HG03575 (cell line): ENCODE results near the gene CDKN1C.

ENCODE experiments used
- ATAC-seq: cut with Tn5 transposase; IDR thresholded peaks from one replicate; pipeline ENCODE4 v1.9.1; 2021; ENCODE audit not compliant: unreplicated experiment, insufficient number of reproducible peaks, low FRiP score; ENCODE audit errors: extremely low read depth

Gene CDKN1C

DNA sequence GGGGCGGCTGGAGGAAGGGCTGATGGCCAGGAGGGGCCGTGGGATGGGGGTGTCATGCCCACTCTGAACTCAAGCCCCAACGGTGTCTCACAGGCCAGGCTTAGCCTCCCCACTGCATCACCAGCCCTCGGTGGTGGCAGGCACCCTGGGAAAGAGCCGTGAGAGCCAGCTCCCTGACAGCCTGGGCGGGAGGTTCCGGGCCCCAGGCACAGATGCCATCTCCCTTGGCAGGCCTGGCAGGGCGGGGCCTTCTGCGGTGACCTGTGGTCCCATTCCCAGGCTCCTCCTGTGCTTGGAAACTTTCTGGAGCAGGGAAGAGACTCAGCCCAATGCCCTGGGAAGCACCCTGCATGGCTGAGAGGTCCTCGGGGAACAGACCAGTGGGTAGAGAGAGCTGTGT, 38.8 kb upstream of the CDKN1C start:
- ATAC-seq, result no peak

DNA sequence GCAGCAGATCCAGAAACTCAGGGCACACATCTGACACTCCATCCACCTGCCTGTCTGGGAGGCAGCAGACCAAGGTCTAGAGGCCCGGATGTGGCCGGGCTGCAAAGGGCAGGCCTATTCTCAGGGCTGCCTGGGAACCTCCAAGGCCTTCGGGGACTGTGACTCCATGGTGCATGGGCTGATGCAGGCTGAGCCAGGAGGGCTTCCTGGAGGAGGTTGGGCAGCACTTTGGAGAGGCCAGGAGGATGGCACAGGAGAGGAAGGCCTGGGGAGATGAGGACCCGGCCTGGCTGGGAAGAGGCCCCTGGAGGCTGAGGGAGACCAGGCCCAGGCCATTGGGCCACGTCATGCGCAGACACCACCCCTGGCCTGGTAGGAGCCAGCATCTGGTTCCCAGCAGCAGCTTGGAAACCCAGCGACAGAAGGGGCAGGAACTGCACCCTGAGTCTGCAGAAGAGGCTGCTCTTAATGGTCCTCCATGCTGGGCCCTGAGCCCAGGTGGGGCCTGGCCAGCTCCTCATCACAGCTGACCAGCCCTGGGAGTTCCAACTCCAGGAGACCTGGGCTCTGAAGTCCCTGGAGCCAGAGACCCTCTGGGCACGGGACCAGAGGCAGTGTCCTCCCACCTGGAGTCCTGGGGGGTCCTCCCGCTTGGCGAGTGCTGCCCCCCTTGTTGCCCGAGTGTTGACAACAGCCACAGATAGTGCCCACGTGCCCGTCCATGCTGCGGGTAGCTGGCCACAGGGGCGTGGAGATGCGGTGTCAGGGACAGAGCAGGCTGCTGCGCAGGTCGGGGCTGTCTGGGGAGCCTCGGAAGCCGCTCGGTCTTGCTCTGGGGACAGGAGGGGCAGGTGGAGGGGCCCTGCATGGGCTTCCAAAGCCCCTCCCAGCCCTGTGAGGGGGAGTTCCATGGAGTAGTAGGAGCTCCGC, 38.1 kb upstream of the CDKN1C start:
- no peak for ATAC-seq

DNA sequence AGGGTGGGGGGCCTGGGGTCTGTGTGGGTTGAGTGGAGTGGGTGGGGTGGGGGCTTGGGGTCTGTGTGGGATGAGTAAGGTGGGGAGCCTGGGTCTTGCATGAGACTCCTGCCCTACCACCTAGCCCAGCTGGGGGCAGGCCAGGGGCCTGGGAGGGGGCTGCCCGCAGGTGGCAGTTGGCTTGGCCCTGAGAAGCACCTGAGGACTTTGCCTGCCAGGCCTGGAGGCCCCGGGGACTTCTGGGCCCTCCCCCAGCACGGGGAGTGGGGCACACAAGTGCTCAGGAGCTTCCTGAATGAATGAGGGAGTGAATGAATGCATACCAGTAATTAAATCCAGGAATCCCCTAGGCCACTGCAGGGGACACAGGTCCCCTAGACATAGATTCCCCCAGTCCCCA, 37.1 kb upstream of the CDKN1C start:
- no peak for ATAC-seq

DNA sequence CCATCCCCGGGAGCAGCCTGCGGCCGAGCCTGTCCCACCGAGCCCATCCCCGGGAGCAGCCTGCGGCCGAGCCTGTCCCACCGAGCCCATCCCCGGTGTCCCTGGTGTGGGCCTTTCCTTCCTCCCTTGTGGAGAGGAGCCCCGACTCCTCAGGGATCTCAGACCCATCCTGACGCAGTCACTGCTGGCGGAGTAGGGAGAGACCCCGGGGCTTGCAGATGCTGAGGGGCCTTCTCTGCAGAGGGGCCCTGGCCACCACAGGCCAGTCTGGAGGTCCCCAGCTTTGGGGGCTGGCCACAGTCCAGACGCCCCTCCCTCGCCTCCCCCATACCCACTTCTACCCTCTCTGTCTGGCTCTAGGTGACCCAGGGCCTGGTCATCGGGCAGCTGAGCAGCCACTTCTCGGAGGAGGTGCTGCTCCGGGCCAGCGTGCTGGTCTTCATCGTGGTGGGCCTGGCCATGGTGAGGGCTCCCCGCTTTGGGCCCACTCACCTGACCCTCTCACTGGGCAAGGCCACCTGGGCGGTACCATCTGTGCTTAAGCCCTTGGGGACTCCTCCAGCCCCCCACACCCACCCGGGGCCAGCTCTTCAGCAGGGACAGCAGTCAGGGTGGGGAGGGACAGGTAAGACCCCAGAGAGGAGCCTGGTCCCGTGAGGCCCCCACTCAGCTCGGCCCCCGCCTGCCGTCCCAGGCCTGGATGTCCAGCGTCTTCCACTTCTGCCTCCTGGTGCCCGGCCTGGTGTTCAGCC, 36.3 kb upstream of the CDKN1C start:
- no peak for ATAC-seq

DNA sequence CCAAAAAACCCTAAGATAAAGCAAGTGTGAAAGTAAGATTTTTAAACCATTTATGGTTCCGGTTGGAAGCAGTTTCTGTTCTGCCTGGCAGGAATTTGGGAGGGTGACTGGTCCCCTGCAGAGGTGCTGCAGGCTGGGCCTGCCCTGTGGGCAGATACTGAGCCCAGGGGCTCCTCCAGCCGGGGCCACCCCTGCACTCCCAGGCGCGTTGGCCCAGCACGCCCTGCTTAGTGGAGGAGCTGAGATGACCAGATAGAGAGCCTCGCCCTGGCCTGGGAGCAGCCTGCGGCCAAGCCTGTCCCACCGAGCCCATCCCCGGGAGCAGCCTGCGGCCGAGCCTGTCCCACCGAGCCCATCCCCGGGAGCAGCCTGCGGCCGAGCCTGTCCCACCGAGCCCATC, 35.7 kb upstream of the CDKN1C start:
- ATAC-seq, result no peak

DNA sequence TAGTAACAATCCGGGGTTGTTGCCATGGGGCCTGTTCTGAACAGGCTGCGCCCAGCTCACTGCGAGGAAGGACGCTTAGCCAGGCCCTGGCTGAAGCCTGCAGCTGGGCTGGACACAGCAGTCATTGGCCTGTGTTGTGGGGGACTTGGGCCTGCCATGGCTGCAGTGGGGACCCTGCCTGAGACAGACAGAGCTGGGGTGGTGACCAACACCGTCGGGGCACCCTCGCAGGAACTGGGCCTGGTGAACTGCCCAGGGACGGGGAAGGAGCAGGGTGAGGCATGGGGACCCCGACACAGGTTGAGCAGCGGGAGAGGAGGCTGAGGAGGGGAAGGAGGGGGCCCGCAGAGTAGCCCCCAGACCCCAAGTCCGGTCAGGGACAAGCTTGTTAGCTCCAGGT, 34.8 kb upstream of the CDKN1C start:
- no peak for ATAC-seq

DNA sequence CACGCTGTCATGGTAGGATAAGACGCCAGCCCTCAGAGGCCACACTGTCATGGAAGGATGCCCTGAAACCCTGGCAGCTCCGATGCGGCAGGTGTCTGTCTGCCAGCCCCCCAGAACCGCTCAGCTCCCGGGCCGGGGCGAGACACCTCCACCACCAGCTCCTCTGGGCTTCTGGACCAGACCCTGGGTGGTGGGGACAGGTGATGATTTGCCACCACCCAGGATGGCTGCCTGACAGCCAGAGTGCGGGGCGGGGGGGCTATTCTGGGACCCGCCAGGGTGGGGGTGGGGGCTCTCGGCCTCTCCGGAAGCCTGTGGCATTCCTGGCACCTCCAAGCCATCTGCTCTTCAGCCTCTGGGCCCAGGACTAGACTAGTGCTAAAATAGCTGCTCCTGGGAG, 34.3 kb upstream of the CDKN1C start:
- no peak for ATAC-seq

DNA sequence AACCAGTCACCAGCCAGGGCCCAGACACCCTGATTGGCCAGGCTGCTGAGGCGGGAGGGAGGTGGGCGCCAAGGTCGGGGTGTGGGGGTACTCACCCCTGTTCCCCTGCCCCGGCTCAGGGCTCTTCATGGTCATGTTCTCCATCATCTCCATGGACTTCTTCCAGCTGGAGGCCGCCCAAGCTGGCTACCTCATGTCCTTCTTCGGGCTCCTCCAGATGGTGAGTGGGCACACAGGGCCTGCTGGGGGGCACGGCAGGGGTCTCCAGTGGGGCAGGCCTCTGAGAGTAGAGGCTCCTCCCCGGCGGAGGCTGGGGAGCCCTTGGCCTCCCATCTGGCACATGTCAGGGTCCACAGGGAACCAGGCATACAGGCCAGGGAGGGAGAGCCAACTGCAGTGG, 33.6 kb upstream of the CDKN1C start:
- no peak for ATAC-seq

DNA sequence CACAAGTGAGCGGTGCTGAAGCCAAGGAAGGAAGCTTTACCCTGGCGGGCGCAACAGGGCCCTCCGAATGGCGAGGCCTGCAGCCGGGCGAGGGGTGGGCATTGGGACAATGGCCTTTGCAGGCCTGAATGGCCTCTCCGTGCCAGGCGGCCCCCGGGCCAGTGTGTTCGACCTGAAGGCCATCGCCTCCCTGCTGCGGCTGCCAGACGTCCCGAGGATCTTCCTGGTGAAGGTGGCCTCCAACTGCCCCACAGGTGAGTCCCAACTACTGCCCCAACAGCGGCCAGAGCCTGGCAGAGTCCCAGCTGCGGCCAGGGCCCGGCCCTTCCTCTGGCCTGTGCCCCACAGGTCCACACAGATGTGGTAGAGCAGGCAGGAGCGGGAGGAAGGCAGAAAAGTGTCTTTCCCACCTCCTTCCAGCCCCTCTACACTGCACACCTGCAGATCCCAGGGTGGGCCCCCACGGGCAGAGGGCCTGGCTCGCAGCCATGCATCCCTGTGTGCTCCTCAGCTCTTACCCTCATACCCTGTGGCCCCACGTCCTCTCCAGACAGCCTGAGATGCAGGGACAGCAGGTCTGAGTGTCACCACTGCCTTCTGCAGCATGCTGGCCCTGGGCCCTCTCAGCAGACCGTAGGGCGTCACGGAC, 32.4 kb upstream of the CDKN1C start:
- ATAC-seq, result no peak

DNA sequence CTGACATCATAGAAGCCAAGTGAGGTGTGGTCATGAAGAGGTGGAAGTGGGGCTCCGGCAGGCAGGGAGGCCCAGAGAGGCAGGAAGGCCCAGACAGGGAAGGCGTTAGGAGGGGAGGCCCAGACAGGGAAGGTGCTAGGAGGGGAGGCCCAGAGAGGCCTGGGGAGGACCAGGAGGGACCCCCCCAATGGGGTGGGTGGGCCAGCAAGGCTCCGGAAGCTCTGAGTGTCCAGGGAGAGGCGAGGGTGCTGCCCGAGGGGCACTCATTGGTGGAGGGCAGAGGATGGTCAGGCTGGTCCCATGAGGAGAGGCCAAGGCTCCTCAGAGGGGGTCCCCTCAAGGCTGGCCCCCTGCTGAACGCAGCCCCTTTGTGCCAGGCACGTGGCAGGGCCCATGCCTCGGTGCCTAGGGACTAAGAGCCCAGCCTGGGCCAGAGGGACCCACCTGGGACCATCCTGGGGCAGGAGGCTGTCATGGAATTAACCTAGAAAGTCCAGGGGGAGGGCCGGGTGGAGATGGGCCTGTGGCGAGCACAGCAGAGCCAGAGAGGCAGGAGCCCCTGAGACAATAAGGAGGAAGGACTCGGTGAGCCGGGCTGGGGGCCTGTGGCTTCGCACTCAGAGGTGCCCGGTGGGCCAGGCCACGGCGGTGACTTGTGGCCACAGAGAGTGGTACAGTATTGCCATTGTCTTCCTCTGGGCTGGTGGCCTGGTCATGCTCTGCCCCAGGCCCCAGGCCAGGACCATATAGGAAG, 31.5 kb upstream of the CDKN1C start:
- no peak for ATAC-seq

DNA sequence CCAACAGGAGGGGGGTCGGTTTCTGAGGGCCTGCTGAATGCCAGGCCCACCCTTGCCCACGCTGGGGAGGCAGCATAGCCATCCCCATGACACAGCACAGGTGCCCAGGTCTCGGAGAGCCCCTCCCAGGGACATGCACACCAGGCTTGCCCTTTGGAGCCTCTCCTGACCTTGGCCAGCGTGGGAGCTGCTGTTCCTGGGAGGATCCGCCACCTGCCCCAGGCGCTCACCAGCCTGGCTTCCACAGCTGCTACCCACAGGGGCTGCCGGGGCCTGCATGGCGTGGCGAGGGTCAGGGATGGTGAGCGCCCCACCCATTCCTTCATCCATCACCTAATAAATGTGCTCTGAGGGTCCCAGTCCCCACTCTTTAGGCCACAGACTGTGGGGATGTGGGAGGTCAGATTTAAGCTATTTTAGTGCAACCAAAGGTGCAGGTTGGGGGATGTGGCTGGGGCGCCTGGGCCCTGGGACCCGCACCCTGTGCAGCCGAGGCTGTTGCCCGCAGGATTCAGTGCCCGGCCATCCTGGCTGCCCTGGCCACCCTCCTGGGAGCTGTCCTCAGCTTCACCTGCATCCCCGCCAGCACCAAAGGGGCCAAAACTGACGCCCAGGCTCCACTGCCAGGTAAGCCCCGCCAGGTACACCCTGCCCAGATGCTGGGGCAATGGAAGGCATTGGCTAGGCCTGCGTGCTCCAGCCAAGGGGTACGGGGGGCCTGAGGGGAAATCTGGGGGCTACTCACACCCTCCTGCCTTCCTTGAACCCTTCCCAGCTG, 30.7 kb upstream of the CDKN1C start:
- ATAC-seq, result no peak

DNA sequence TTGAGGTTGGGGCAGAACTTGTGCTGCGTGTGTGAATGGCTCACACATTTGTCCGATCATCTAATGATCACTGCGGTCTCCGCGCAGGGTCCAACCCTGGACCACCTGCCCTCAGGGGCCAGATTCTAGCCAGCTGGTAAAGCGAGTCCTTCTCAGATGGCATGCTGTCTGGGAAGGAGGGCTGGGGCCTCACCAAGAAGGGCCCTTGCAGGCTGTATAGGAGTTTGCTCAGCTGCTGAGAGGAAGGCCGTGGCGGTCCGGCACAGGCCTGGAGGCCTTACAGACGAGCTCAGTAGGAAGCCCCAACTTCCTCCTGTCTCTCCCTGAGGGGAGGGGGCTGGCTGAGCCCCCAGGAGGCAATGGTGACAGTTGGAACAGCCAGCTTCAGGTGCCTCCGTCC, 29.9 kb upstream of the CDKN1C start:
- no peak for ATAC-seq

DNA sequence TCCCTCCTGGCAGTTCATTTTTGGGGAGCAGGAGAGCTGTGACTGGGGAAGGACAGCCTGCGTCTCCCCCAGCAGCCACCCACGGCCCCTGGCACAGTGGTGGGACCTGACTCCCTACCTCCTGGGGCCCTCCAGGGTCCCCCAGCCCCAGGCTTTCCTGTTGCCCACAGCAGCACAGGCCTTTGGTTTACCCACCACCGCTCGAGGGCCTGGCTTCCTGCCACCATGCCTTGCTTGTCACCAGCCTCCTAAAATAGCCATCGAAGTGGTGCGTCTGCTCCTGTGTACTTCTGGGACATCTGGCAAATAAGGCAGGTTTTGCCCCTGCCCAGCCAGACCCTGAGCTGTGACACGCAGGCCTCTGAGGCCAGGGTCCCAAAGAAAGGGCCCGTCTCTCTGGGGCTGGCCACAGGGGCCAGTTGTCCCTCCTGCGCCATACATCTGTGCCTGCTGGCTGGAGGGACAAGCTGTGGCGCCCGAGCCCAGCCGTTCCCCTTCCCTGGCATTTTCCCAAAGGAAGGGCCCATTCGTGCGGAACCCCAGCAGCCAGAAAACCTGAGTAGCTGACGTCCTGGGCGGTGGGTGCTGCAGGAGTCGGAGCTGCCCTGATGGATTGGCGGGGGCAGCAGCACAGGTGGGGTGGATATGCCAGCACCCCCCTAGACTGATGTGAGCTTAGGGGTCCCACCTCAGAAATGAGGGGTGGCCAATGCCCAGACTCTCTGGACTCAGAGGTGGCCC, 29.1 kb upstream of the CDKN1C start:
- ATAC-seq, result no peak

DNA sequence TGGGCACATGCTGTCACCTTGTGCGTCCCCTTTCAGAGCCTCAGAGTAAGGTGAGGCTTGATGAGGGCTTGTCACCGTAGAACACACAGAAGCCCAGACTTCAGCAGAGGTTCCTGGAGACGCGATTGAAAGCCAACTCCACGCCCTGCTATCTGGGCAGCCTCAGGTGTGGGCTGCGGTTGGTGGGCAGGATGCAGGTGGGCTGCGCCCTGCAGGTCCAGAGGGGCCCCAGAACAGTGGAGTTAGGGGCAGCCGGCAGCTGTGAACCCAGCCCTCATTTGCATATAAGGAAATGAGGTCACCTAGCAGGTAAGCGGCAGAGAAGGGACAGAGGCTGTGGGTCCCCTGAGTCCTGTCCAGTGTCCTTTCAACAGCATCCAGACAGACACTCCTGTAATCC, 28.2 kb upstream of the CDKN1C start:
- no peak for ATAC-seq

DNA sequence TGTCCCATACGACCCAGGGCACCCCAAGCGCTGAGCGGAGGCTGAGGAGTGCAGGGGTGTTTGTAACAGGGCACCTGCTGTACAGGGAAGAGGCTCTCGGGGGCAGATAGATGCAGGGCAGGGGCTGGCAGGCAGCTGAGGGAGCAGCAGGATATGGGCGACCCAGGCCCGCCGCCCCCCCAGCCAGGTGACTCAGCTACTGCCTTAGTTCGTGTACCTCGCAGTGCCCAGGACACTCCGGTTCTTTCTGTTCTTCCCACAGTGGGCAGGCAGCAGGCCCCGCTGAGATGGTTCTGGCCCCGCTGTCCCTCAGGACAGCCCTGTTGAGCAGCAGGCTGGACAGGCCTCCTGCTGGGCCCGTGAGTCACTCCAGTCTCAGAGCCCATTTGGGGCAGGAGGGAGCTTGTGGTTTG, 27.4 kb upstream of the CDKN1C start:
- no peak for ATAC-seq

DNA sequence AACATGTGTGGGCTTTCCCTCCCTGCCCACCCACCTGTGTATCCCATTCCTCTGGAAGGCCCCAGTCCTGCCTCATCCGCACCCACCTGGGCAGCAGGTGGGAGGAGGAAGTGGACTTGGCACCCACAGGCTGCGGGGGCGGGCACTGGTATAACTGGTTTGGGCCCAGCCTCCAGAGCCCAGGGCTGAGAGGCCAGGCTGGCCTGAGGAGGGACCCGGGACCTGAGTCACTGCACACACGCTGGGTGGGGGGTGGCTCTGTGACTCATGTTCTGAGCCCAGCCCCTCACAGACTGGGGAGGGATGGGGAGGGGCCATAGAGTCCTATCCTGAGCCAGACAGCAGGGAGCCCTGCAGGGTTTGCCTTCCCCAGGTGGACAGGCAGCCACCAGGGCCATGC, 26.9 kb upstream of the CDKN1C start:
- no peak for ATAC-seq

DNA sequence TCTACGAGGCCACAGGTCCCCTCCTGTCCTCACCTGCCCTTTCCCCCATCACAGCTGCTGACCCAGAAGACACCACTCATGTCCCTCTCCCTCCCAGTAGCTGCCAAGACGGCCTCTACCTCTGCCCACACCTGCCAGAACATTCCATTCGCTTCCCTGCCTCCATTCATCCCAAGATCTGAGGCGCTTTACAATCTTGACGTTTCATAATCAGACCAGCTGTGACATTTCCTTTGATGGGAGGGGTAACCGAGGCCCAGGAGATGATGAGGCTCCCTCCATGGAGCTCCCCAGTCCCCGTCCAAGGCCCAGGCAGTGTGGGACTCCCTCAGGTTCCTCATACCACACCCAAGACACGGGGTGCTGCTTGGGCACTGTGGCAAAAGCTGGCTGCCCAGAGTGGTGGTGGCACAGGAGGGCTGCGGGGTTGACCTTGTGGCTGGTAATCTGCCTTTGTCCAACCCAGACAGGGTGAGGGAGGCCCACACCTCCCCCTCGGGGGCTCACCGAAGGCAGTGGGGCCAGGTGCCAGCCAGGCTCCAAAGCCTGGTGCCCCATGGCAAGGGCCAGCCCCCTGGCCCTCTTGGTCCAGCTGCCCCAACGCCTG, 26.3 kb upstream of the CDKN1C start:
- ATAC-seq, result no peak
